Measurements from ENCODE around the gene KRTAP5-6.

The KRTAP5-6 gene

GRCh38 chr11:1734641-1735081, 37.7 kb downstream of the KRTAP5-6 start:
- DNase-seq, result no peak

- no peak for DNase-seq
Observed at GRCh38 chr11:1735271-1735670, 38.3 kb downstream of the KRTAP5-6 start.

- DNase-seq, result no peak
Observed at GRCh38 chr11:1736447-1736992, 39.5 kb downstream of the KRTAP5-6 start.

DNA sequence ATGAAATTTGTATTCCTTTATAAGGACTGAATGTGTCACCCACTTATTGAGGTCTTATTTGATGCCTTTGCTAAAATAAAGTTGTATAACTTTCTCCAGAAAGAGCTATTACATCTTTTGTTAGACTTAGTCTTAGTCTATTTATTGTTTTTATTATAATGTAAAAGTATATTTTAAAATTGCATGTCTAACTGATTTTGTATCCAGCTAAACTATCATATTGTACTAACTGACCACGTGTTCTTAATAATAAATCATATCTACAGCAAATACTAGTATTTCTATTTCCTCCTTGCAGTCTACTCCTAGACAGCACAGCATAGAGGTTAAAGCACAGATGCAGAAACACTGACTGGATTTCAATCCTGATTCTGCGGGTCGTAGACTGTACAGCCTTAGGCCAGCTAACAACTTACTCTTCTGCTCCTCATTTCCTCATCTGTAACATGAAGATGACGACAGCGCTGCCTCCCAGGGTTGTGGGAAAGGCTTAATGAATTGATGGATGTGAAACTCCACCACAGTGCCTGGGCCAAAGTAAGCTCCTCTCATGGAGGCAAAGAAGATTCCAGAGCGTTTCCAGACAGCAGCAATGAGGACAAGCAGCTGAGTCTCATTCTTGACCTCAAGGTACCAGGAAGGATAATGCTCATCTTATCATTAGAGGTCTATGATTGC, 40.2 kb downstream of the KRTAP5-6 start:
- no peak for DNase-seq

- no peak for DNase-seq
Observed at GRCh38 chr11:1738380-1738779, 41.4 kb downstream of the KRTAP5-6 start.

DNA sequence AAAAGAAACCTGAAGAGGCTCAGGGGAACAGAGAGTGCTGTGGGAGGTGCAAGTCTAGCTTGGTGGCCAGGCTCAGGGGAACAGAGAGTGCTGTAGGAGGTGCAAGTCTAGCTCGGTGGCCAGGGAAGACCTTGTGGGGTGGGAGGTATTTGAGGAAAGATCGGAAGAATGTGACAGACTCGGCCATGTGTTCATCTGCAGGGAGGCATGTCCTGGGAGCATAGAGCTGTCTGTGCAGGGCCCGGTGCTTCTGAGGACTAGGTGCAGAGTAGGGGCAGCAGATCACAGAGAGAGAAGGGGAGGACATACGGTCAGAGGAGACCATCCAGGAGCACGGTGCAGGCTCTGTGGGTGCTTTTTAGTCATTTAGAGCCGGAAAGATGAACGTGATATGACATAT, 42.6 kb downstream of the KRTAP5-6 start:
- DNase-seq, result no peak

GRCh38 chr11:1740786-1741530, 44.0 kb downstream of the KRTAP5-6 start:
- DNase-seq, result no peak

- no peak for DNase-seq
Observed at GRCh38 chr11:1741741-1742140, 44.7 kb downstream of the KRTAP5-6 start.

GRCh38 chr11:1742371-1742770, 45.4 kb downstream of the KRTAP5-6 start:
- no peak for DNase-seq

DNA sequence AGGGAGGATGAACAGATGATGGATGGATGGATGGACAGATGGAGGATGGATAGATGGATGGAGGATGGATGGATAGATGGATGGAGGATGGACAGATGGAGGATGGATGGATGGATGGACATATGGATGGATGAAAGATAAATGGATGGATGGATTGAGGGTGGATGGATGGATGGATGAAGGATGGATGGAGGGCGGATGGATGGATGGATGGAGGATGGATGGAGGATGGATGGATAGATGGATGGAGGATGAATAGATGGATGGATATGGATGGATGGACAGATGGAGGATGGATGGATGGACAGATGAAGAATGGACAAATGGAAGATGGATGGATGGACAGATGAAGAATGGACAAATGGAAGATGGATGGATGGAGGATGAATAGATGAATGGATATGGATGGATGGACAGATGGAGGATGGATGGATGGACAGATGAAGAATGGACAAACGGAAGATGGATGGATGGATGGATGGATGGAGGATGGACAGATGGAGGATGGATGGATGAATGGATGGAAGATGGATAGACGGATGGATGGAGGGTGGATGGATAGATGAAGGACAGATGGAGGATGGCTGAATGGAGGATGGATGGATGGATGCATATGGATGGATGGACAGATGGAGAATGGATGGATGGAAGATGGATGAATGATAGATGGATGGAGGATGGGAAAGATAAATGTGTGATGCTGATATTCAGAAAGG, 46.0 kb downstream of the KRTAP5-6 start:
- no peak for DNase-seq

DNA sequence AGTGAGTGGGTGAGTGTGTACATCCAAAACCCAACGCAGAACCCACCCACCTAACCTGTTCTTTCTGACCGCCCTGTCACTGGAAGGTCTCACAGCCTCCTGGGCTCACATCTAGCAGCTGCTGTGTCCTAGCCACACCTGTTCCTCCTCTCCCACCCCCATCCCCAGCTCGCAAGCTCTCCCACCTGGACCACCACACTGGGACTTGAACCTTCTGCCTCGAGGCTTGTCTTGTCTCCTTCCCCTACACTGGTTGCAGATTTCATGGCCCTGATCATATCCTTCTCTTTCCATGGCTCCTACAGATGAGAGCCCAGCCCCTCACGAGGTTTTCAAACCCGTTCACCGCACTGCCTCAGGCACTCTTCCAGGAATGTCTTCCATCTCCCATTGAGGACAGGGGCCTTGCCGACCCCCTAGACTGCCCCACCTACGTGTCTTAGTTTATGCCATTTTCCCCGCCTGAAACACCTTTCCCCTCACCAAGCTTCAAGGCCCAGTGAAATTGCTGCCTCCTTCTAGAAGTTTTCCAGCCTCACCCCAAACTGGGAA, 46.7 kb downstream of the KRTAP5-6 start:
- DNase-seq, result no peak

DNA sequence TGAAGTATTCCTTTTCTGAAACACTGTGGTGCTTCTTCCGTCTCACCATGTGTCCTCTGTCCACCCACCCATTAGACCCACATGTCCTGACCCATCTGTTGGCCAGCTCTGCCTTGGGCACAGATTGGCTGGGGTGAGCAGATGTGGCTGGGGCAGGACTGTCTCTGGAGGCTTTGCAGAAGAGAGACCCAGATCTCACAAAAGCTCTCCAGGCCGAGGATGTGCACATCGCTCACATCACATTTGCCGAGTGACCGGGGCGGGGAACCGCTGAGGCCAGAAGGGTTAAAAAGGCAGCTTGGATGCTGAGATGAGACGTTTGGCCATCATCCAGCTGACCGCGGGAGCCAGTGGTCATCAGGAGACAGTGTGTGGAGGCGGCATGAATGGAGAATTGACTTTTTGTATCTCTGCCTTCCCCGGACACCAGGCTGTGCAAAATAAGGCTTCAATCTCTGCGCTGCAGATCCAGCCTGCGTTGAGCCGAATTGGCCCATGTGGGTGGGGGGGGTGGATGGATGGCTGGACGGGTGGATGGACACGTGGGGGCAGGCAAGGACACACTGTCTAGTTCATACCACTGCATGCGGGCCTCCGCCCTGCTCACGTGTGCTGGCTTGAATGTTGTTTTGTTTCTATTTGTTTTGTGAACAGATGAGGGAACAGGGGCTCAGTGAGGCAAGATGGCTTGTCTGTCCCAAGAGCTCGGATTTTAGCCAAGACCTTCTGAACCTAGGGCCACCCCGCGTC, 47.3 kb downstream of the KRTAP5-6 start:
- DNase-seq, result no peak

GRCh38 chr11:1744891-1745700, 48.1 kb downstream of the KRTAP5-6 start:
- DNase-seq, result no peak

DNA sequence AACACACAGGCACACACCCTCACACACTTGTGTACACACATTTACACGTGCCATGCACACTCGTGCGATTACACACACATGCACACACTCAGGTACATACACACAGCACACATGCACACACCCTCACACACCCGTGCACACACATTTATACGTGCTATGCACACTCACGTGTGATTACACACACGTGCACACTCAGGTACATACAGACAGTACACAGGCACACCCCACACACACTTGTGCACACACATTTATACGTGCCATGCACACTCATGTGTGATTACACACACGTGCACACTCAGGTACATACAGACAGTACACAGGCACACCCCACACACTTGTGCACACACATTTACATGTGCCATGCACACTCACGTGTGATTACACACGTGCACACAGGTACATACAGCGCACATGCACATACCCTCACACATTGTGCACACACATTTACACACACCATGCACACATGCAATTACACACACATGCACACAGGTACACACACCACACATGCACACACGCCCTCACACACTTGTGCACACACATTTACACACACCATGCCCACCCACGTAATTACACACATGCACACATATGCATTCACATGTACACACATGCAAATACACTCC, 48.8 kb downstream of the KRTAP5-6 start:
- DNase-seq, result no peak

- DNase-seq, result no peak
Observed at GRCh38 chr11:1746511-1746931, 49.5 kb downstream of the KRTAP5-6 start.

DNA sequence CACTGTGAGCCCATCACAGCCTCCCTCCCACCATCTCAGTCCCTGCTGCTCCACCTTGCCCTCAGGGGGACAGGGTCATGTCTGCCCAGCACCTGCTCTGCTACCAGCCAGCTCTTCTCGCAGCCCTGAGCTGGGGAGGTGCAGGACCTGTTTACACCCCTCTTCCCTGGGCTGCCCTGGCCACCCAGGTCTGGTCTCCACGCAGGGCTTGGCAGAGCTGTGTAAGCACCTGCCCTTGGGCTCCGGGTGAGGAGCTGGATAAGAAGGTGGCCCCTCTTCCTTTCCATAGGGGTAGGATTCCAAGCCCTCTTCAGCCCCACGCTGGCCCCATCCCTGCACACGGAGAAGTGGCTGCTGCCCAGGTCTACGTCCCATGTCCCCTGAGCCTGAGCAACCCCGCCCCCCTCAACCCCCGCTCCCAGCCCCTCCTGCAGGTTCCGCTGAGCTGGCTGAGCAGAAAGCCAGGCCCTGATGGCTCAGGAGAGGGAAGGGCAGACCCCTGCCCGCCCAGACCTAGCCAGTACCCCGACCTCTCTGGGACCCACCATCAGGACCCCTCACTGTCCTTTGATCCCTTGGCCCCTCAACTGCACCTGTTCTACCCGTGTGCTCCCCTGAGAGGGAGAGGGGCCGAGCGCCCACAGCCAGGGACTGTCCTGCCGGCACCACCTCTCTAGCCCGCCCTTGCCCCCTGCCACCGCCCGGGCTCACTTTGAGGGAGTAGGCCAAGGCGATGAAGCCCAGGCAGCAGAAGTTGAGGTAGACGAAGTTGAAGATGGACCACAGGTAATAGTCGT, 50.2 kb downstream of the KRTAP5-6 start:
- no peak for DNase-seq

Data from hematopoietic multipotent progenitor cell treated with erythropoietin and hydrocortisone succinate and interleukin-3 and kit ligand, for 4 days (in vitro differentiated cells).